Vagina (tissue), 2 donors: ENCODE results near the gene SUSD5.

ENCODE experiments used
- CTCF ChIP-seq, 3 experiments: fragments of 450-650 bp in 2 of 3; fragments of 200-600 bp in 1 of 3; sonication (generic) in 1 of 3; IDR thresholded peaks; one replicate each; pipeline ENCODE4 v1.5.1; 2017 to 2019; ENCODE audit warnings: antibody characterized with exemption in 3 of 3, mild to moderate bottlenecking in 2 of 3, moderate library complexity in 2 of 3
- POLR2A ChIP-seq, 2 donors: fragments of 450-650 bp; IDR thresholded peaks; one replicate each; pipeline ENCODE4 v1.6.1; 2017; ENCODE audit warnings: antibody characterized with exemption in 2 of 2, mild to moderate bottlenecking in 2 of 2, moderate library complexity in 2 of 2
- POLR2AphosphoS5 ChIP-seq, 2 donors: sonication (generic); formaldehyde crosslinking; IDR thresholded peaks; one replicate each; pipeline ENCODE4 v1.9.0; 2017; ENCODE audit warnings: antibody characterized with exemption in 2 of 2, mild to moderate bottlenecking in 2 of 2, low read depth in 1 of 2; ENCODE audit not compliant: insufficient read depth in 1 of 2

GRCh38 chr3:33209357-33209756 is 9.3 kb downstream of the SUSD5 start:
- TF ChIP-seq CTCF (IDR thresholded peaks at IDR 0.05) (no peak), POLR2A (IDR thresholded peaks at IDR 0.05) (no peak), POLR2AphosphoS5 (IDR thresholded peaks at IDR 0.05; ENCODE audit: insufficient read depth in 1 of 2, low read depth in 1 of 2) (no peak)
